Stimulated activated naive CD8-positive, alpha-beta T cell treated with anti-CD3 and anti-CD28 coated beads, Interleukin-15, Interleukin-2, amounts not matched to agents 100 U/mL and 50 U/mL, for 24 hours (primary cell): ENCODE data around the gene DNAI4.
"Not testable (repeated sequence)": the region's sequence is repeated elsewhere in the genome, so short reads cannot be mapped to it uniquely, and the experiment has no call there.

Experiments used
- ATAC-seq: fragments of 150-1000 bp; cut with Tn5 transposase; one replicate; pipeline ENCODE4 v1.10.0; 2021
- DNase-seq: peaks from one replicate; pipeline ENCODE4 v3.0.0; 2021

The DNAI4 gene

GRCh38 chr1:66831529-66832239, 93.0 kb downstream of the DNAI4 start:
- no peak for ATAC-seq
- no peak for DNase-seq

GRCh38 chr1:66824771-66825170, 99.9 kb downstream of the DNAI4 start:
- ATAC-seq (no peak), DNase-seq (no peak)

- no peak for DNase-seq
- no peak for ATAC-seq
Measured at GRCh38 chr1:66809736-66810326, 114.8 kb downstream of the DNAI4 start.

DNA sequence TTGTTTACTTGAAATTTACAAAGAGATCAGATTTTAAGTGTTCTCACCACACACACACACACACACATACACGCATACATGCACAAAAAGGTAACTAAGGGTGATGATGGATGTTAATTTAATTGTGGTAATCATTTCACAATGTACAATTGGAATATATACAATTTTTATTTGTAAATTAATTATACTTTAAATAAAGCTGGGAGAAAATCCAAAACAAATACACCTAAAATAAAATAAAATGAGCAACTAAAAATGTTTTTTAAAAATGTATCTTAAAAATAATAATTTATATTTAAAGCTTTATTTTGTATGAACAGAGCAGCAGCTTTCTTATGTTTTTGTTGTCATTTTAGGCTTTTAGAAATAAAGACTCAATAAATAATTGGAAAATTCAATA, 115.4 kb downstream of the DNAI4 start:
- DNase-seq: no peak
- ATAC-seq: no peak

DNA sequence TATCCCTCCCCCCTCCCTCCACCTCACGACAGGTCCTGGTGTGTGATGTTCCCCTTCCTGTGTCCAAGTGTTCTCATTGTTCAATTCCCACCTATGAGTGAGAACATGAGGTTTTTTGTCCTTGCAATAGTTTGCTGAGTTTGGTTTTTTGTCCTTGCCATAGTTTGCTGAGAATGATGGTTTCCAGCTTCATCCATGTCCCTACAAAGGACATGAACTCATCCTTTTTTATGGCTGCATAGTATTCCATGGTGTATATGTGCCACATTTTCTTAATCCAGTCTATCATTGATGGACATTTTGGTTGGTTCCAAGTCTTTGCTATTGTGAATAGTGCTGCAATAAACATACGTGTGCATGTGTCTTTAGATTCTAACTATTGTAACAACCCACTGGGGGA, 128.8 kb downstream of the DNAI4 start:
- not testable (repeated sequence) for ATAC-seq

DNA sequence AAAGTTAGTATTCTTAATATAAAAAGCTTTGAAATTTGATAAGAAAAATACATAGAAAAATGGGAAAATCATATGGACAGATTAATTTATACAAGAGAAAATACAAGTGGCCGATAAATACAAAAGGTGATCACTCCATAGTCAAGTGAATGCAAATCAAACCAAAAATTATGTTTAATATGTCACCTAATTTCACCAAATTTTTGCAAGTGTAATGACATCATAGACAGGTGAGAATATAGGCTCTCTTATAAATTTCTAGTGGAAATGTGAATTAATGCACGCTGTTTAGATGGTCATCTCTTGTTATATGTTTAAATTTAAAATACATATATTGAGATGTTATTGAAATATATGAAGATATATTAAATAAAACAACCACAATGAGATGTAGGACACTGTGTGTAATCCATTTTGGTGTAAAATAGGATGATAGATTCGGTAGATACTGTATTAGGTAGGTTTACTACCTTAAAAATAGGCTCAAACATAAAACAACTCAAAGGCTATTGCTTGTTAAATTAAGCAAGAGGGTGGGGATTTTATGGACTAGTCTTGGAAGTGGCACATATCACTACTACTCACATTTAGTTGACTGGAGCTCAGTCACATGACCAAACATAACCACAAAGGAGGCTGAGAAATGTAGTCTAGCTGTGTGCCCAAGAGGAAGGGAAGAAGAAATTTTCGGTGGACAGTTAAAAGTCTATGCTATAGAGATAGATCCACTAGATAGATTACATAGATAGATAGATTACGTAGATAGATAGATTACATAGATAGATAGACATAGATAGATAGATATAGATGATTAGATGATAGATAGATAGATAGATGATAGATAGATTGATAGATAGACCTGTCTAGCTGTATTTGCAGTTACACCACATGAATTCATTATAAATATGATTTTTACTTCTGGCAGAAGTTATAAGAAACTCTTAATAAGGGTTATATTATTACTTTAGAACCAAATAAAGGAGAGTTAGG, 132.7 kb downstream of the DNAI4 start:
- ATAC-seq (no peak), DNase-seq (no peak)

More for the DNA sequence above, 128.8 kb downstream of the DNAI4 start:
- DNase-seq: not testable (repeated sequence)

GRCh38 chr1:66788231-66788939, 136.3 kb downstream of the DNAI4 start:
- ATAC-seq (peak; percentile 99), DNase-seq (peak; percentile 66)

GRCh38 chr1:66787641-66788040, 137.0 kb downstream of the DNAI4 start:
- ATAC-seq: no peak
- no peak for DNase-seq

GRCh38 chr1:66785800-66786199, 138.9 kb downstream of the DNAI4 start:
- ATAC-seq, DNase-seq: not testable (repeated sequence)

DNA sequence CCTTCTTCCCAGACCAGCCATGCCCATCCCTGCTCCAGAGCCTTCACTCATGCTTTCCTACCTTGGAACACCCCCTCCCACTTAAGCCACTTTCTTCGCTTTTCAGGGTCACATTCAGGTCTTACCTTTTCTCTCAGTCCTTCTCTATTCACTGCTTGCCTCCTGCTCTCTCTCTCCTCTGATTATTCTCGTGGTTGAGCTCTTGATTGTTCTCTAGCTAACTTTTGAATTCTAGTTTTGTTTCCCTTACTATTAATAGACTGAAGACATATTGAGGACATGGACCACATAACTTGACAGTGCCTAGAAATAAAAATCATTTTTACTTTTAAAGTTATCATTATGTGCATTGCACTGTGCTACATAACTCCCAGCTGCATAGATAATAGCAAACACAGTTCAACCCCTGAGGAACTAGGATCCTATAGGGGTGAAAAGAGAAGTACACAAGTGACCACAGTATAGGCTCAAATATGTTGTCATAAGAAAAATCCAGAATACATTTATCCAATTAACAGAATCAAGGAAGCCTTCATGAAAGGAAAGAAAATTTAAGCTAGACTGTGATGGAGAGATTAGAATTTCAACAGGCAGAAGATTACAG, 145.1 kb downstream of the DNAI4 start:
- no peak for ATAC-seq
- no peak for DNase-seq

DNA sequence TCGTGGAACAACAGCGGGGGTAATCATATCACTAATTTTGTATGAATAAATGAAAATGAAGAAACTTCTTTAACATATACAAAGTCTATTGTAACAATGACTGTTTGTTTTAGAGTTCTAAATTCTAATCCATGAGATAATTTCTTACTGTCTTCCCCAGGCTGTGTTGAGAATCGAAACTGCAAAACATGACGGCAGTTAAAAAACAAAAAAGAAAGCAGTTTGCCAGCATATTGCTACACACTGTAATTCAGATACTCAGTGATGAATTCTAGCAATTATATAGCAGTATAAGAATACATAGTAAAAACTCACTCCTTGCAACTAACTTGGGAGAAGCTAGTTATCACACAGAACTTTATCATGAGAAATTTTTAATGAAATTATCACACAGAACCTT, 145.7 kb downstream of the DNAI4 start:
- ATAC-seq (no peak), DNase-seq (no peak)

GRCh38 chr1:66778266-66778665, 146.4 kb downstream of the DNAI4 start:
- no peak for ATAC-seq
- DNase-seq: no peak

DNA sequence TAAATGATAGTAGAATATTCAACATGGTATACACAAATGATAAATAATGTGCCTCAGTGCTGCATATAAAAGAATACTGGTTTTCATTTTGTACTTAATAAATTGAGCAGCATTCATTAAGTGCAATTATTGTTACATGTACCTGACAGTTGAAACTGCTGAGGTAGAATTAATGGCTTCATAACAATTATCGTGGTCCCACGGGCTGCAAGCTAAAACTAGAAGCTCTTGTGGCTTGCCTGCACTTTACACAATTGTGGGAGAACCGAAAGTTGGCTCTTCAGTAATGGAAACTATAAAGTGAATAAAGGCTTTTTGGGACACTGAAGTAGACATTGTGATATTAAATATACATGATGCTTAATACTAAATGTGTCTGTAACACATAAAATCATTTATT, 146.8 kb downstream of the DNAI4 start:
- no peak for DNase-seq
- ATAC-seq: no peak

DNA sequence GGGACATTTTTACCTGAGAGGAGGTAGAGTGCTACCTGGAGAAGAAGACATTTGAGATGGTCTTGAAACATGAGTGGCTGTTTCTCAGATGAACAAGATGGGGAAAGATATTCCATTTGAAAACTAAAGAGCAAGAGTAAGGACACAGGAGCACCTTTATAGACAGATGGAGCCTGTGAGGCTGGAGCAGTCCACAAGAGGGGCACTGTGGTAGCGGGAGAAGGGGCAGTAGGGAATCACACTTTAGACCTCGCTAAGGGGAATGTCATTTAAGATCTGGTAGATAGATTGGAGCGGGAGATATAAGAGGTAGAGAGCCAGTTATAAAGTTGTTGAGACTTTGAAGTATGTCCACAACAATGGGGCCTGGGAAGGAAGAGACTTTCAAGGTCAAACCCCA, 149.0 kb downstream of the DNAI4 start:
- DNase-seq: no peak
- no peak for ATAC-seq

DNA sequence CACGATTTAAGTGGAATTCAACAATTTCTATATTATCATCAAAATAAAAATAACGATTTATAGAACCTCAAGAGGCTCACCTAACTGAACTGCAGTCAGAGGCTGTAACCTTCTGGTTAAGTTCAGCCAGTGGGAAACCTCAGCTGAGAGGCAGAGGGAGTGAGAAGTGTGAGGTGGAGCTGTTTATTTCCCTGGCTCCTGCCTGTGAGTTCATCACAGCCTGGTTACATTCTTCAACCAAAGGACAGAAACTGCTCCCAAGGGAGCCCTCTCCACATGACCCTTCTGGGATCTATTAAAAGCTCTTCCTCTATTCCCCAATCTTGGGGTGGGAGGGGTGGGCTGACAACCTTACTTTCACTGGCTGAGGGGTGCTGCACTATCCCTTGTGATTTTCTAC, 150.2 kb downstream of the DNAI4 start:
- DNase-seq (no peak), ATAC-seq (no peak)

GRCh38 chr1:66773227-66773626, 151.4 kb downstream of the DNAI4 start:
- DNase-seq (no peak), ATAC-seq (no peak)

DNA sequence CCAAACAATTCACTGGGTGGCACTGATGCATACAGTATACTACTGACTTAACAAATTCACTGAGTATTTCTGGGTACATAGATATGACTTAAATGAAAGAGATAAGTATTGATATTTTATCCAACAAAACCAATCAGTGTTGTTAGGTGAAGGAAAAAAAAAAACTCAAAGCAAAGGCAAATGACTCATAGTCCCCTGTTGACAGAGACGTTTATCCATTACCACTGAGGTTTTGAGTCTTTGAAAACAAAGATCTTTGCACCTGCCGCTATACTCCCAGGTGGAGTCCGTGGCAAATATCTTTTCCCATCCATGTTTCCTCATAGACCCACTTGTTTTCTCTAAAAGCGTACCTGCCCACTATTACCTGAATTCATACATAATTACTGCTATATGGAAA, 154.0 kb downstream of the DNAI4 start:
- DNase-seq (no peak), ATAC-seq (peak; percentile 37)

DNA sequence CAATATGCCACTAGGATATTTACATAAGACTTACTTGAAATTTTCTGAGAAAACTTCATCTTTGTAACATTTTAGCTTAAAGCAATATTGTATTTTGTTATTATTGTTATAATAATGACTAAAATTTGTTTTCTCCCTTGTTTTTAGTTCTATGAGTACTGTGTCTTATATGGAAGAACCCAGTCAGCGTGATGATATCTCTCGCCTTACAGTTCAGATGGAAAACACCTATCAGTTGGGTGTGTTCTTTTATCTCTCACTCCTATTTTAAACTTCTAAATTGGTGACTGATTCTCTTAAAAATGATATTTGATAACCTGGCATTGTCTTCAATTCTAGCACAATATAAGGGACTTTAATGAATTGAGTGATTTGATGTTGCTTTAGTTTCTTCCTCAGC, 154.4 kb downstream of the DNAI4 start:
- DNase-seq (no peak), ATAC-seq (no peak)

- ATAC-seq: peak; percentile 34
- DNase-seq: no peak
Measured at GRCh38 chr1:66769512-66770229, 155.0 kb downstream of the DNAI4 start.

DNA sequence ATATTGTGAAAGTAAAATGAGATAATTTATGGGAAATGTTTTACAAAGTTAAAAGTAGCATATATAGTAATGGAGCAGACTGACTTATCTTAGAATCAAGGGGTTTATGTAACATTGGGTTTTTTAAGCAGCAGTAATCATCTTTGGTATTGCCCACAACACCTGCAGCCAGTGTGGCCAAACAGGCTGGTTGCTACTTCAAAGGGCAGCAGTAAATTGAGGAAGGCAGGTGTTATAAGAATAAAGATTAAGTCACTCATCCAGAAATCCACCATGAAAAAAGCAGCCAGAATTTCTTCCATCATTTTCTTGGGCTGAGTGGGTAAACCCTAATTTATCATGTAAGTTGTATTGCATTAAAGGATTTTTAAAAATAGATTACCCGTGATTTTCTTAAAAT, 155.7 kb downstream of the DNAI4 start:
- DNase-seq (no peak), ATAC-seq (no peak)

DNA sequence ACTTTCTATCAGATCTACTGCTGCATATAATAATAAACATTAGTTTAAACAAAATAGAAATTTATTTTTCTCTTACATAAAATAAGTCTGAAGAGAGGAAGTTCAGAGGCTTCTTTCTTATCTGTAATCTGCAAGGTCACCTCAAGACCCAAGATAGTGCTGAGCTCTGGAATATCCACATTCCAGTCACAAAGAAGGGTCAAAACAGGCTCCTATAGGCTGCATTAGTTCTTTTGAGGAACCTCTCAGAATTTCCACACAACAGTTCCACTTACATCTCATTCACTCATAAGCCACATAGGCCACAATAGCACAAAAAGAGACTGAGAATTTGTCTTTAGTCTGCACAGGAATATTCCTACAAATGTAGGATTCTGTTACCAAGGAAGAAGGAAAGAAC, 157.0 kb downstream of the DNAI4 start:
- DNase-seq (no peak), ATAC-seq (peak; percentile 26)
